Caki2 (cell line): ENCODE measurements around the gene NCOA1. TPM values are rescaled to one million over a fixed set of nuclear protein-coding genes. Genes with fewer than 3 reads are reported as not detected.
"Not testable (repeated sequence)": the region's sequence is repeated elsewhere in the genome, so short reads cannot be mapped to it uniquely, and the experiment has no call there.

Experiments
- DNase-seq: peaks from one replicate; pipeline ENCODE4 v3.0.0-alpha.2; 2015; ENCODE audit warnings: low read depth
- in situ Hi-C: cut with HindIII; loops from 2 replicates; pipeline ENCODE4 v1.10.0; 2016; ENCODE audit warnings: low sequenced_read_pairs, low pct_unique_long_range_greater_than_20kb, mixed read lengths
- total RNA-seq: library from RNA; depleted of rRNA; stranded (reverse); fragments of >200 nt; shearing (Covaris generic); gene quantifications from 2 replicates; pipeline ENCODE4 v1.2.3, GENCODE V29; 2014; ENCODE audit warnings: low replicate concordance; rRNA removed

The NCOA1 gene
- total RNA-seq = 0.26 and 3.1 TPM in 2 replicates

DNA sequence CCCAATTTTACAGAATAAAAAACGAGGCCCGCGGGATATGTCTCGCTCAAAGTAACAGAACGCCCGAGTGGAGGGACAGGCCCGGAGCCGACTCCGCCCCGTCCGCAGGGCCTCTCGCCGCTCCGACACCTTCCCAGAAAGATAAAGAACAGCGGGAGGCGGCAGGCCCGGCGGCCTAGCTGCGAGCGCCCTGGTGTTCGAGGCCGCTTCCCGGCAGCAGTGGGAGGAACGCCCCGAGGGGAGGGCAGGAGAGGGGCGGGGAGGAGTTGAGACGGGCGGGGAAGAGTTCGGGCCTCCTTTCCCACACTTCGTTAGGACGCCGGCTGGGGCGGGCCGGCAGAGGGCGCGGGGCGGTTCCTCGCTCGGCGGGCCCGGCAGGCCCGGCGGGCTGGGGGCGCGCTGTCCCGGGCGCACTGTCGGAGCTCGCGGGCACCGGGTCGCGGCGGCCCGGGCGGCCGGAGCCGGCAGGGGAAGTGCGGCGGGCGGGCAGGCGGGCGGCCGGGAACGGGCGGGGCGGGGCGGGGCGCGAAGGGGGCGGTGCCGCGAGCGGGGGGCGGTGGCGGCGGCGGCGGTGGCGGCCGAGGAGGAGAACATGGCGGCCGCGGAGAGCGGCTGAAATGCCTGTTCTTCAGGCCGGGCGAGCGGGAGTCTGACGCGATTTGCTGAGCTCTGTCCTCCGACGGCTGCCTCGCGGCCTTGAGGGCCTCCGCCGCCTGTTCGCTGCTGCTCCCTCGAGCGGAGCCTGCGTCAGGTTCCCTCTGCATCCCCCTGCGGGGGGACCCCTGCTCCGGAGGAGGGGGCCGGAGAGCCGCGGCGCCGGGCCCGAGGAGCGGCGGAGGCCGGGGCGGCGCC lies at the start of gene NCOA1:
NCOA1 (plus strand) TSS at position 565 of the 852 bp plus-strand sequence. CDS start 167,424 bp downstream, outside the sequence.
- DNase-seq = peak; percentile 85
- in situ Hi-C loops = no loop called here

DNA sequence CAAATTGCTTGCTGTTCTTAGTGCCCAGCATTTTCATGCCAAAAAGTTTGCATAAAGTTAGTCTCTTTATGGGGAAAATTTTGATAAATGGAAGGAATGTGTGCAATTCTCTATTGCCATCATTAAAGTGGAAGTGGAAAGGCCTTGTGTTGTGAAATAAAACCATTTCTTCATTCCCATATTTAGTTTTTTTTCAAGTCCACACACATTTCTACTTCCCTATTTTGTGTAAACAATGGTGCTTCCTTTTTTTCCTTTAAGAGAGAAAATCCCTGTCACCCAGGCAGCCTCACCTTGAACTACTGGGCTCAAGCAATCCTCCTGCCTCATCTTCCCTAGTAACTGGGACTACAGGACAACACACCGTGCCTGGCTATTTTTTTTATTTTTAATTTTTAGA lies 42.3 kb upstream of the NCOA1 start:
- DNase-seq = no peak
- in situ Hi-C loops = no loop called here

- no peak for DNase-seq
- in situ Hi-C loops = no loop called here
These were observed 41.7 kb upstream of the NCOA1 start for GRCh38 chr2:24449344-24449743.

GRCh38 chr2:24451805-24452501 lies 39.1 kb upstream of the NCOA1 start:
- in situ Hi-C loops = no loop called here
- DNase-seq = no peak

DNA sequence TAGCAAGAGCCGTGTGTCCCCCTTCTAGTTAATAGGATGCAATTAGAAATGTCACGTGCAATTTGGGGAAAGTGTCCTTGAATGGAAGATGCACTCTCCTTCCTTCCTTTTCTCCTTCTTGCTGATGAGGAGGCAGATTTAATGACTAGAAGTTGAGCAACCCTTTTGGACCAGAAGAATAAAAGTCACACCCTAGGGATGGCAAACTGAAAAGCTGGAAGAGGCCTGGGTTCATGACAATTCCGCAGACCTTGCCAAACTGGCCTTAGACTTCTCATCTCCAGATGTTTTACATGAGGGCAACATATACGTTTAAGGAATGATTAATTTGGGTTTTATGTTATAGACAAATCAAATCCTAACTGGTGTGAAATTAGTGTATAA lies 38.6 kb upstream of the NCOA1 start:
- no peak for DNase-seq
- in situ Hi-C loops = no loop called here

- in situ Hi-C loops = no loop called here
These were observed 37.5 kb upstream of the NCOA1 start for GRCh38 chr2:24453379-24454073.

GRCh38 chr2:24454294-24454693 lies 36.8 kb upstream of the NCOA1 start:
- in situ Hi-C loops = no loop called here

More at GRCh38 chr2:24453379-24454073, 37.5 kb upstream of the NCOA1 start:
- DNase-seq = no peak

DNA sequence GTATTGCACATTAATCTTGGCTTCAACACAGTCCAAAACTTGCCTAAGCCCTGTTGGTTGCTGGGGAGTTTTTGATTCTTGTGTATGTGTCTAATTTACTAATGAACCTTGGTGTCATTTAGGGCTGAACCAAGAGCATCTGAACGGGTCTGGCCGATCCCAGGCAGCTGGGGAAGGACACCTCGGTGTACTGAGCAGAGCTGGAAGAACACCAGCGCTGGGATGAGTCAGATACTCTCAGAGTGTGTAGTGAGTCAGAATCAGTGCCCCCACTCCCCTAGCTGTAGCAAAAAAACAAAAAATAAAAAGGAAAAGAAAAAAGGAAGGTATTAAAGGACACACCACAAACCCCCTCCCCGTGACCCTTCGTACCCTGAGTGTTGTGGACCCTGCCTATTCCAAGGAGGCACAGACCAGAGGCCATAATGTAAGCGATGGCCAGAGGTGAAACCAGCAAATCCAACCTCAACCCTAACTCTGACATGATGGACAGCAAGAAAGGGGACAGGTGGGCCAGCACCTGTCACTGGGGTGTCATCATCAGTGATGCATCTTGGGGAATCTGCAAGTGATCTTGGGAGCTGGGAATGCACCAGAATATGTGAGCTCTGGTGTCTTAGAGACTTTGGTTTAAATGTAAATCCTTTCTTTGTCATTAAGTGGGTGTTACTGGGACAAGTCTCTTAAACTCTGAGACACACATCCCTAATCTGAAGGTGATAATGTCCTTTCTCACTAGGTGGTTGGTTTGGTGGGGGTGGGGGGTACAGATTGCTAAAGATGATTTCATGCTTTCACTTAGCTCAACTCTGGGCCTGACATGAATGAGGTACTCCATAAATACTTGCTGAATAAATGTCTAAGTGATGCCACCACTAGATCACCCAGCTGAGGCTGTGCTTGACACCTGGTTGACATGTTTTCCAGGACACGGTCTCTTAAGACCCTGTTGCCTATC lies 34.2 kb upstream of the NCOA1 start:
- peak; percentile 45 for DNase-seq
- in situ Hi-C loops = no loop called here

More at GRCh38 chr2:24454294-24454693, 36.8 kb upstream of the NCOA1 start:
- DNase-seq = no peak

GRCh38 chr2:24457696-24458386 lies 33.2 kb upstream of the NCOA1 start:
- DNase-seq = no peak
- in situ Hi-C loops = no loop called here

DNA sequence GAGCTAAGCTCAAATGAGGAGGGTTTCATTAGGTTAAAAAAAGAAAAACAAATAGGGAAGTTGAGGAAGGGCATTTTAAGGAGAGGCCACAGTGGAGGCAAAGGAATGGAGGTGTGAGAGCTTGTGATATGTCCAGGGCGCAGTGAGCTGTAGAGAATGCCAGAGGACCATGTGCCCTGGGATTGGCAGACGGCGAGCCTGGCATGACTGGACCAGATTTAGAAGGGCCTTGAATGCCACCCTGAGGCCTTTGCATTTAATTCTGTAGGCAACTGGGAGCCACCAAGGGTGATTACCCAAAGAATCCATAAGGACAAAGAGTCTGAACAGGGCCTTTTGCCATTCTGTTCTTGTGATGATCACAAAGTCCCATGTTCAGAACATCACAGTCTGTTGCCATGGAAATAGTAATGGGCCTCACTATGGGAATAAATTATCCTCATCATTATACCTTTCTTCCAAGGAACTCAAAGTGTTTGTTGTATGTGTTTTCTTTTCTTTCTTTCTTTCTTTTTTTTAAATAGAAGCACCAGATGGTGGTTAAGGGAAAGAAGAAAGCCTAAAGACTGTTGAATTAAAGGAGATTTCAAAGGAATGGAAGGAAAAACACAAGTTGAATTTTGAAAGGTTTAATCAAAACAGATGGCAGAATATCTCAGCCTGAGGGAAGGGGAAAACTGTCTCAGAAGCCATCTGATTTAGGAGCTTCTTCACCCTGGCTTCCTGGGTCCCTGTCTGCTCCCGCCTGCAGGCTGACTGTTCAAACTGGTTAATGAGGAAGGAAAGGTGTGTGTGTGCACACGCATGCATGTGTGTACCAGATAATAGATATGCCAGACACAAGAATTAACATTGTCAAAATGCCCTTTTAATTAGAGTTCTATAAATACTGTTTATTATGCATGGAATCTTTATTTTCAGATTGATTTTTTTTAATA lies 31.6 kb upstream of the NCOA1 start:
- in situ Hi-C loops = no loop called here
- no peak for DNase-seq

DNA sequence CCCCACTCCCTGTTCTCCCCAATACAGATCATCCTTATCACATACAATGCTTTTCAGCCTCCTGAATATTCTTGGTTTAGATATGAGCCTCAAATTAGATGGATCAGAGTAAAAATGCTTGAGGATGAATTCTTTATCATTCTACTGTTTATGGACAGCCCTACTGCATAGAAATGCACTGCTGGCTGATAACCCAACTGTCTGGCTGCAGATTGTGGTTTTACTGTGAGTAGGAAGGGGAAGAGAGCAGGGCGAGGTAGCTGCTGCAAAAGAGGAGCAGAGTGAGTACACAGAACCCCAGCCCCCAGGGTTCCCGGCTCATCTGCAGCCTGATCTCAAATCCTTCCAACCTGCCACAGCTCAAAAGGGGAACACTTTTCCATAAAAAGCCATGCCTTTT lies 29.4 kb upstream of the NCOA1 start:
- in situ Hi-C loops = no loop called here
- no peak for DNase-seq

GRCh38 chr2:24463271-24463670 lies 27.8 kb upstream of the NCOA1 start:
- in situ Hi-C loops = no loop called here

GRCh38 chr2:24466871-24467870 lies 23.9 kb upstream of the NCOA1 start:
- in situ Hi-C loops = no loop called here
- DNase-seq = no peak

More at GRCh38 chr2:24463271-24463670, 27.8 kb upstream of the NCOA1 start:
- DNase-seq = no peak

GRCh38 chr2:24468453-24468852 lies 22.6 kb upstream of the NCOA1 start:
- in situ Hi-C loops, DNase-seq: not testable (repeated sequence)

DNA sequence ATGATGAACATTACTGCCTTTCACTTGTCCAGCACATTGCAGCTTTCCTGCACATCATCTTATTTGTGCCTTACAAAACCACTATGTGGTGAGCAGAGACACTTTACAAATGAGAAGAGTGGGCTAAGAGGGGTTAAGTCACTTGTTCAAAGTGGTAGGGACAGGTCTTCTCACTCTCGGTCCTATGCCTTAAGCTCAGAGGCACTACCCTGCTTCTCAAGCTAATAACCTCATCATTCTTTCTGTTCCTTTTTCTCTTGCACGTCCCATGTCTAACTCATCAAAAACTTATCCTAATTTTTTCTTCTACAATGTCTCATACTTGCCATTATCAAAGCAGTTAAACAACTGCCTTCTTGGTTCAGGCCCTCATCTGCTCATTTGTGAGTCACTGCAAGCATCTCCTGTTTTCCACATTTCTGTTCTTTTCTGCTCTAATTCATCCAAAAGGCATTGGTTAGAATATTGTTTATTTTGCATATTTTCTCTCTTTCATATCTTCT lies 21.9 kb upstream of the NCOA1 start:
- DNase-seq = no peak
- in situ Hi-C loops = no loop called here
